ENCODE data around the gene CHST9.

Gene CHST9

GRCh38 chr18:27214831-27215230 lies 29.7 kb upstream of the CHST9 start:
- H3K4me3 ChIP-seq (ENCODE audit: low read depth, low read length), result no peak overlapping the region
- TF ChIP-seq CTCF (IDR thresholded peaks at IDR 0.05; ENCODE audit: insufficient read depth, low read depth, low read length, missing control alignments), result no peak
- DNase-seq (ENCODE audit: low read depth), result no peak

- no peak for DNase-seq (ENCODE audit: low read depth)
- no peak overlapping the region for H3K4me3 ChIP-seq (ENCODE audit: low read depth, low read length)
- TF ChIP-seq CTCF (IDR thresholded peaks at IDR 0.05; ENCODE audit: insufficient read depth, low read depth, low read length, missing control alignments), result no peak
Measured at GRCh38 chr18:27213123-27213717, 28.1 kb upstream of the CHST9 start.

- no peak for TF ChIP-seq CTCF (IDR thresholded peaks at IDR 0.05; ENCODE audit: insufficient read depth, low read depth, low read length, missing control alignments)
- DNase-seq (ENCODE audit: low read depth), result no peak
- no peak overlapping the region for H3K4me3 ChIP-seq (ENCODE audit: low read depth, low read length)
Measured at GRCh38 chr18:27211569-27211968, 26.5 kb upstream of the CHST9 start.

GRCh38 chr18:27206411-27206810 lies 21.3 kb upstream of the CHST9 start:
- no peak for DNase-seq (ENCODE audit: low read depth)
- H3K4me3 ChIP-seq (ENCODE audit: low read depth, low read length), result no peak overlapping the region
- TF ChIP-seq CTCF (IDR thresholded peaks at IDR 0.05; ENCODE audit: insufficient read depth, low read depth, low read length, missing control alignments), result no peak

- DNase-seq (ENCODE audit: low read depth), result no peak
- H3K4me3 ChIP-seq (ENCODE audit: low read depth, low read length), result no peak overlapping the region
- TF ChIP-seq CTCF (IDR thresholded peaks at IDR 0.05; ENCODE audit: insufficient read depth, low read depth, low read length, missing control alignments), result no peak
Measured at GRCh38 chr18:27202741-27203140, 17.6 kb upstream of the CHST9 start.

GRCh38 chr18:27198036-27198435 lies 12.9 kb upstream of the CHST9 start:
- TF ChIP-seq CTCF (IDR thresholded peaks at IDR 0.05; ENCODE audit: insufficient read depth, low read depth, low read length, missing control alignments), result no peak

GRCh38 chr18:27188309-27188708 lies 3.2 kb upstream of the CHST9 start:
- no peak for DNase-seq (ENCODE audit: low read depth)
- TF ChIP-seq CTCF (IDR thresholded peaks at IDR 0.05; ENCODE audit: insufficient read depth, low read depth, low read length, missing control alignments), result no peak
- no peak overlapping the region for H3K4me3 ChIP-seq (ENCODE audit: low read depth, low read length)

More at GRCh38 chr18:27198036-27198435, 12.9 kb upstream of the CHST9 start:
- H3K4me3 ChIP-seq (ENCODE audit: low read depth, low read length), result no peak overlapping the region
- DNase-seq (ENCODE audit: low read depth), result no peak

Data from GM12865 (cell line).